ENCODE results near the gene PGRMC2. TPM values are rescaled to one million over a fixed set of nuclear protein-coding genes. Genes with fewer than 3 reads are reported as not detected.

Gene PGRMC2
- total RNA-seq, 1 donor from 2014 or later = 63.0 TPM

GRCh38 chr4:128227991-128228571 is 59.5 kb downstream of the PGRMC2 start:
- no peak for TF ChIP-seq CTCF (IDR thresholded peaks at IDR 0.05)
- DNase-seq = no peak
- Histone ChIP-seq H3K4me1 (no peaks in the 10 kb centered on the region), H3K36me3 (no peaks in the 10 kb centered on the region), H3K4me3 (no peak overlapping the region), H3K27me3 (no peaks in the 10 kb centered on the region), H3K27ac (no peak overlapping the region), H3K9me3 (no peaks in the 10 kb centered on the region)
- intact Hi-C loops (cut with DNase I) = no loop called here
- peak; percentile 55 for ATAC-seq

- ATAC-seq = no peak
Observed at GRCh38 chr4:128225148-128225547, 62.5 kb downstream of the PGRMC2 start.

GRCh38 chr4:128221586-128221985 is 66.0 kb downstream of the PGRMC2 start:
- ATAC-seq = no peak

More at GRCh38 chr4:128225148-128225547, 62.5 kb downstream of the PGRMC2 start:
- Histone ChIP-seq H3K4me1 (peaks cover 3% of the 10 kb centered on the region), H3K27ac (no peak overlapping the region), H3K9me3 (no peaks in the 10 kb centered on the region), H3K4me3 (no peak overlapping the region), H3K27me3 (no peaks in the 10 kb centered on the region), H3K36me3 (no peaks in the 10 kb centered on the region)
- no peak for DNase-seq
- no peak for TF ChIP-seq CTCF (IDR thresholded peaks at IDR 0.05)
- intact Hi-C loops (cut with DNase I) = no loop called here

GRCh38 chr4:128220286-128221235 is 67.1 kb downstream of the PGRMC2 start:
- Histone ChIP-seq H3K9me3 (no peaks in the 10 kb centered on the region), H3K27ac (no peak overlapping the region), H3K4me1 (peaks cover 4% of the 10 kb centered on the region), H3K4me3 (no peak overlapping the region), H3K36me3 (no peaks in the 10 kb centered on the region), H3K27me3 (no peaks in the 10 kb centered on the region)
- no peak for DNase-seq
- intact Hi-C loops (cut with DNase I) = no loop called here
- peak; percentile 30 for TF ChIP-seq CTCF (IDR thresholded peaks at IDR 0.05)
- ATAC-seq = peak; percentile 50

More at GRCh38 chr4:128221586-128221985, 66.0 kb downstream of the PGRMC2 start:
- H3K4me3 ChIP-seq = no peak overlapping the region
- H3K27ac ChIP-seq = no peak overlapping the region
- TF ChIP-seq CTCF (IDR thresholded peaks at IDR 0.05) = no peak
- H3K27me3 ChIP-seq = no peaks in the 10 kb centered on the region
- no peaks in the 10 kb centered on the region for H3K36me3 ChIP-seq
- H3K9me3 ChIP-seq = no peaks in the 10 kb centered on the region
- H3K4me1 ChIP-seq = peaks cover 4% of the 10 kb centered on the region
- DNase-seq = no peak
- intact Hi-C loops (cut with DNase I) = no loop called here

Other genes with a start within 250 kb of the PGRMC2 start
- 16.8 TPM for gene LARP1B, start 226.5 kb downstream of the PGRMC2 start, total RNA-seq

Data from upper lobe of right lung (tissue), 1 donor.